H9 (cell line): Measurements from ENCODE around the gene PARK7. TPM values are rescaled to one million over a fixed set of nuclear protein-coding genes. Genes with fewer than 3 reads are reported as not detected.
"Not testable (repeated sequence)": the region's sequence is repeated elsewhere in the genome, so short reads cannot be mapped to it uniquely, and the experiment has no call there.

ENCODE experiments used
- DNase-seq: peaks from one replicate; pipeline ENCODE4 v3.0.0-alpha.2; 2017
- H2AFZ ChIP-seq: one replicate; pipeline ENCODE4 v1.6.1; 2013; ENCODE audit warnings: mild to moderate bottlenecking, low read length, control low read depth, moderate library complexity
- H2AK5ac ChIP-seq: 2 replicates; pipeline ENCODE4 v1.6.1; 2013; ENCODE audit warnings: low read length, control low read depth, mixed read lengths; ENCODE audit not compliant: insufficient read length
- H2BK120ac ChIP-seq: one replicate; pipeline ENCODE4 v1.6.1; 2013; ENCODE audit warnings: low read depth, mild to moderate bottlenecking, low read length, control low read depth, inconsistent platforms; ENCODE audit not compliant: poor library complexity, severe bottlenecking
- H2BK12ac ChIP-seq: 2 replicates; pipeline ENCODE4 v1.6.1; 2013; ENCODE audit warnings: low read length, control low read depth, mixed read lengths, low read depth; ENCODE audit not compliant: insufficient read length
- H2BK15ac ChIP-seq: 2 replicates; pipeline ENCODE4 v1.6.1; 2013; ENCODE audit warnings: low read depth, low read length, control low read depth
- H2BK20ac ChIP-seq: one replicate; pipeline ENCODE4 v1.6.1; 2013; ENCODE audit warnings: low read depth, mild to moderate bottlenecking, low read length, control low read depth, inconsistent platforms; ENCODE audit not compliant: poor library complexity, severe bottlenecking
- H2BK5ac ChIP-seq: 2 replicates; pipeline ENCODE4 v1.6.1; 2013; ENCODE audit warnings: low read length, control low read depth, mixed read lengths; ENCODE audit not compliant: insufficient read length
- H3K14ac ChIP-seq: 2 replicates; pipeline ENCODE4 v1.6.1; 2013; ENCODE audit warnings: low read length, control low read depth; ENCODE audit not compliant: insufficient read depth
- H3K18ac ChIP-seq: 2 replicates; pipeline ENCODE4 v1.6.1; 2013; ENCODE audit warnings: low read depth, mild to moderate bottlenecking, mixed read lengths, low read length, control low read depth; ENCODE audit not compliant: insufficient read length
- H3K23ac ChIP-seq: 2 replicates; pipeline ENCODE4 v1.6.1; 2013; ENCODE audit warnings: low read length, control low read depth, mixed read lengths, low read depth; ENCODE audit not compliant: insufficient read length
- H3K23me2 ChIP-seq: 2 replicates; pipeline ENCODE4 v1.6.1; 2013; ENCODE audit warnings: low read depth, mild to moderate bottlenecking, mixed read lengths, low read length, control low read depth; ENCODE audit not compliant: insufficient read length, poor library complexity, severe bottlenecking
- H3K27ac ChIP-seq: 2 replicates; pipeline ENCODE4 v1.5.1; 2013; ENCODE audit warnings: low read length, control low read depth, mixed read lengths, low read depth; ENCODE audit not compliant: insufficient read length
- H3K27me3 ChIP-seq: 2 replicates; pipeline ENCODE4 v1.6.1; 2013; ENCODE audit warnings: low read length, control low read depth, inconsistent platforms; ENCODE audit not compliant: insufficient read depth
- H3K4ac ChIP-seq: 2 replicates; pipeline ENCODE4 v1.6.1; 2013; ENCODE audit warnings: low read depth, mild to moderate bottlenecking, control low read depth, inconsistent platforms, low read length, moderate library complexity
- H3K4me1 ChIP-seq: 2 replicates; pipeline ENCODE4 v1.6.1; 2013; ENCODE audit warnings: low read length, control low read depth, inconsistent platforms; ENCODE audit not compliant: insufficient read depth
- H3K4me2 ChIP-seq: 2 replicates; pipeline ENCODE4 v1.6.1; 2013; ENCODE audit warnings: low read length, control low read depth, mixed read lengths; ENCODE audit not compliant: insufficient read length, insufficient read depth
- H3K56ac ChIP-seq: 2 replicates; pipeline ENCODE4 v1.6.1; 2013; ENCODE audit warnings: low read depth, mild to moderate bottlenecking, mixed read lengths, low read length, control low read depth; ENCODE audit not compliant: insufficient read length
- H3K79me1 ChIP-seq: 2 replicates; pipeline ENCODE4 v1.6.1; 2013; ENCODE audit warnings: low read depth, mild to moderate bottlenecking, moderate library complexity, low read length, control low read depth, inconsistent platforms; ENCODE audit not compliant: insufficient read depth, poor library complexity, severe bottlenecking
- H3K79me2 ChIP-seq: 2 replicates; pipeline ENCODE4 v1.6.1; 2013; ENCODE audit warnings: low read length, control low read depth, inconsistent platforms; ENCODE audit not compliant: insufficient read depth
- H3K9ac ChIP-seq: 2 replicates; pipeline ENCODE4 v1.6.1; 2013; ENCODE audit warnings: low read length, control low read depth, mixed read lengths; ENCODE audit not compliant: insufficient read length; ENCODE audit errors: extremely low read depth
- H3K9me3 ChIP-seq: one replicate; pipeline ENCODE4 v1.6.1; 2013; ENCODE audit warnings: low read depth, low read length, inconsistent platforms; ENCODE audit not compliant: control insufficient read depth
- H3T11ph ChIP-seq: one replicate; pipeline ENCODE4 v1.6.1; 2013; ENCODE audit warnings: mild to moderate bottlenecking, low read length, control low read depth, inconsistent platforms
- H4K20me1 ChIP-seq: one replicate; pipeline ENCODE4 v1.6.1; 2013; ENCODE audit not compliant: control insufficient read depth, insufficient read length, insufficient read depth
- H4K5ac ChIP-seq: 2 replicates; pipeline ENCODE4 v1.6.1; 2013; ENCODE audit warnings: low read depth, mild to moderate bottlenecking, mixed read lengths, low read length, control low read depth; ENCODE audit not compliant: insufficient read length
- H4K8ac ChIP-seq: replicated peaks from 2 replicates; pipeline ENCODE4 v1.6.1; 2013; ENCODE audit warnings: low read length, control low read depth, mixed read lengths, low read depth; ENCODE audit not compliant: insufficient read length
- H4K91ac ChIP-seq: 2 replicates; pipeline ENCODE4 v1.6.1; 2013; ENCODE audit warnings: low read depth, mild to moderate bottlenecking, moderate library complexity, mixed read lengths, low read length, control low read depth; ENCODE audit not compliant: insufficient read length
- H3K27ac Mint-ChIP-seq, 3 experiments: 2 replicates in 2 of 3; 3 replicates in 1 of 3; pipeline ENCODE4 v1.8.0; 2020 to 2021; ENCODE audit warnings: mixed read lengths in 3 of 3, mild to moderate bottlenecking in 1 of 3, moderate library complexity in 1 of 3
- H3K27me3 Mint-ChIP-seq: 2 replicates; pipeline ENCODE4 v1.8.0; 2021; ENCODE audit warnings: low read depth, mild to moderate bottlenecking, moderate library complexity, mixed read lengths
- H3K36me3 Mint-ChIP-seq, 3 experiments: 2 replicates in 2 of 3; 3 replicates in 1 of 3; pipeline ENCODE4 v1.8.0; 2020 to 2021; ENCODE audit warnings: low read depth in 3 of 3, mixed read lengths in 3 of 3; ENCODE audit not compliant: insufficient read depth in 1 of 3
- H3K4me1 Mint-ChIP-seq, 2 experiments: 2 replicates each; pipeline ENCODE4 v1.8.0; 2020; ENCODE audit warnings: mixed read lengths in 2 of 2
- H3K4me3 Mint-ChIP-seq, 2 experiments: 2 replicates in 1 of 2; 3 replicates in 1 of 2; pipeline ENCODE4 v1.8.0; 2020 to 2021; ENCODE audit warnings: mild to moderate bottlenecking in 2 of 2, mixed read lengths in 2 of 2, moderate library complexity in 1 of 2
- H3K9me3 Mint-ChIP-seq, 2 experiments: 2 replicates in 1 of 2; 3 replicates in 1 of 2; pipeline ENCODE4 v1.8.0; 2020; ENCODE audit warnings: mild to moderate bottlenecking in 2 of 2, mixed read lengths in 2 of 2, moderate library complexity in 1 of 2
- CTCF ChIP-seq: fragments of 200-600 bp; sonication (generic); conservative IDR thresholded peaks from 3 replicates; pipeline ENCODE4 v1.8.0; 2021; ENCODE audit warnings: antibody characterized with exemption, mild to moderate bottlenecking
- WGBS: extraction: QIAGEN DNeasy Blood & Tissue Kit; methylation state at CpG from one replicate; pipeline ENCODE4 v1.1.7; 2013; ENCODE audit warnings: missing lambda C conversion rate, low lambda C conversion rate, mixed read lengths; ENCODE audit not compliant: insufficient read length; ENCODE audit errors: extremely low coverage; 5-methylcytosine and 5-hydroxymethylcytosine counted together
- total RNA-seq: library from RNA; stranded (reverse); gene quantifications from 2 replicates; pipeline ENCODE4 v1.2.1, GENCODE V29; 2021

The PARK7 gene
- total RNA-seq, 1 experiment from 2014 or later, result 370 TPM

DNA sequence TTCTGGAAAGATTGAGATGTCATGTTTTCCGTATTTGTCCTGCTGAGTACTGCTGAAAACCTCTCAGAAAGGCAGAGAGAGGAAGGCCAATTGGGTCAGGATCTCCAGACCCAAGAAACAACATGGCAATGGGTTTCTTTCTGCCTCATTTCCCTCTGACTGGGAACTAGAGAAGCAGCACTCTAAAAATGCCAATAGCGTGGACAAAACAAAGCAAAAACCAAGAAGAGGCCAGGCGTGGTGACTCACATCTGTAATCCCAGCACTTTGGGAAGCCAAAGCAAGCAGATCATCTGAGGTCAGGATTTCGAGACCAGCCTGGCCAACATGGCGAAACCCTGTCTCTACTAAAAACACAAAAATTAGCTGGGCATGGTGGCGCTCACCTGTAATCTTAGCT is 39.2 kb upstream of the PARK7 start:
- H3K79me1 ChIP-seq, result no peaks in the 10 kb centered on the region
- no peak overlapping the region for H3K27ac ChIP-seq
- DNase-seq, result no peak
- H3K9me3 Mint-ChIP-seq, result no peaks in the 10 kb centered on the region
- no peaks in the 10 kb centered on the region for H3K9me3 ChIP-seq
- no peak overlapping the region for H2BK12ac ChIP-seq
- no peak overlapping the region for H3K27ac Mint-ChIP-seq
- no peak overlapping the region for H3K4me2 ChIP-seq
- H3K23ac ChIP-seq, result no peak overlapping the region
- no CpG with 5 or more reads among the region's 6 CpGs for WGBS
- no peak overlapping the region for H3K56ac ChIP-seq
- H3K79me2 ChIP-seq, result no peaks in the 10 kb centered on the region
- H3K4me1 Mint-ChIP-seq, result no peaks in the 10 kb centered on the region
- H3K4ac ChIP-seq, result no peak overlapping the region
- no peak overlapping the region for H2AK5ac ChIP-seq
- H3K14ac ChIP-seq, result no peak overlapping the region
- H3K27me3 Mint-ChIP-seq, result no peaks in the 10 kb centered on the region
- H4K20me1 ChIP-seq, result no peaks in the 10 kb centered on the region
- H3T11ph ChIP-seq, result no peak overlapping the region
- H3K4me3 Mint-ChIP-seq, result no peak overlapping the region
- H3K18ac ChIP-seq, result no peak overlapping the region
- no peak overlapping the region for H2BK120ac ChIP-seq
- H4K91ac ChIP-seq, result no peak overlapping the region
- H4K5ac ChIP-seq, result no peak overlapping the region
- no peak for TF ChIP-seq CTCF
- no peak overlapping the region for H2BK20ac ChIP-seq
- H2BK15ac ChIP-seq, result no peak overlapping the region
- no peak overlapping the region for H3K9ac ChIP-seq
- H4K8ac ChIP-seq, result no peak overlapping the region
- no peaks in the 10 kb centered on the region for H3K27me3 ChIP-seq
- no peak overlapping the region for H2AFZ ChIP-seq
- H3K4me1 ChIP-seq, result no peaks in the 10 kb centered on the region
- H2BK5ac ChIP-seq, result no peak overlapping the region
- no peaks in the 10 kb centered on the region for H3K23me2 ChIP-seq
- no peaks in the 10 kb centered on the region for H3K36me3 Mint-ChIP-seq

DNA sequence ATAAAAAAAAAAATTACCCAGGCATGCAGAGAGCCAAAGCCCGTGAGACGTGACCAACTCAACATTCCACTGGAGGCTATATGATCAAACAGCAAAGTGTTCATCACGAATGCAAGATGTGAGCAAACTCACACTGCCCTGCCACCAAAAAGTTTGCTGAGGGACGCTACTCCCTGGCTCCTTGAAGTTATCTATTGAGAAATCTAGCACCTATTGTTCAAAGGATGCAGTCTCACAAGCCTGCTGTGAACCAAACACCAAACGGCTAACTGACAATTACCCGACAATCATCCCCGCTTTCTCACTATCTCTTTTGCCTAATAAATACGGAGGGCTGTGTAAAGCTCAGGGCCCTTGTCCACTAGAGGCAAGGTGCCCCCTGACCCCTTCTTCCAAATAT is 34.5 kb upstream of the PARK7 start:
- not testable (repeated sequence) for H3K4me2 ChIP-seq, H4K20me1 ChIP-seq, H2BK12ac ChIP-seq, H3K79me1 ChIP-seq, H4K8ac ChIP-seq, H3K14ac ChIP-seq, H3K9ac ChIP-seq, H2AK5ac ChIP-seq, H3T11ph ChIP-seq, H3K23me2 ChIP-seq, H3K27ac Mint-ChIP-seq, H3K4me1 Mint-ChIP-seq, H2BK120ac ChIP-seq, H3K4me3 Mint-ChIP-seq, H3K4ac ChIP-seq, H3K9me3 Mint-ChIP-seq, H3K4me1 ChIP-seq, H3K36me3 Mint-ChIP-seq, H3K9me3 ChIP-seq, H3K27me3 ChIP-seq, H4K91ac ChIP-seq, H4K5ac ChIP-seq, H2AFZ ChIP-seq, H3K27ac ChIP-seq, H3K27me3 Mint-ChIP-seq, H3K56ac ChIP-seq, H2BK5ac ChIP-seq, H3K18ac ChIP-seq, H3K79me2 ChIP-seq, H2BK20ac ChIP-seq, DNase-seq, H2BK15ac ChIP-seq, H3K23ac ChIP-seq
- WGBS, result no CpG with 5 or more reads among the region's 8 CpGs
